NCI-H1048 (cell line): ENCODE data around the gene CRTAC1.

Experiments used
- DNase-seq: peaks from one replicate; lab custom pipeline; 2025; lab: John Stamatoyannopoulos, UW

The CRTAC1 gene

DNA sequence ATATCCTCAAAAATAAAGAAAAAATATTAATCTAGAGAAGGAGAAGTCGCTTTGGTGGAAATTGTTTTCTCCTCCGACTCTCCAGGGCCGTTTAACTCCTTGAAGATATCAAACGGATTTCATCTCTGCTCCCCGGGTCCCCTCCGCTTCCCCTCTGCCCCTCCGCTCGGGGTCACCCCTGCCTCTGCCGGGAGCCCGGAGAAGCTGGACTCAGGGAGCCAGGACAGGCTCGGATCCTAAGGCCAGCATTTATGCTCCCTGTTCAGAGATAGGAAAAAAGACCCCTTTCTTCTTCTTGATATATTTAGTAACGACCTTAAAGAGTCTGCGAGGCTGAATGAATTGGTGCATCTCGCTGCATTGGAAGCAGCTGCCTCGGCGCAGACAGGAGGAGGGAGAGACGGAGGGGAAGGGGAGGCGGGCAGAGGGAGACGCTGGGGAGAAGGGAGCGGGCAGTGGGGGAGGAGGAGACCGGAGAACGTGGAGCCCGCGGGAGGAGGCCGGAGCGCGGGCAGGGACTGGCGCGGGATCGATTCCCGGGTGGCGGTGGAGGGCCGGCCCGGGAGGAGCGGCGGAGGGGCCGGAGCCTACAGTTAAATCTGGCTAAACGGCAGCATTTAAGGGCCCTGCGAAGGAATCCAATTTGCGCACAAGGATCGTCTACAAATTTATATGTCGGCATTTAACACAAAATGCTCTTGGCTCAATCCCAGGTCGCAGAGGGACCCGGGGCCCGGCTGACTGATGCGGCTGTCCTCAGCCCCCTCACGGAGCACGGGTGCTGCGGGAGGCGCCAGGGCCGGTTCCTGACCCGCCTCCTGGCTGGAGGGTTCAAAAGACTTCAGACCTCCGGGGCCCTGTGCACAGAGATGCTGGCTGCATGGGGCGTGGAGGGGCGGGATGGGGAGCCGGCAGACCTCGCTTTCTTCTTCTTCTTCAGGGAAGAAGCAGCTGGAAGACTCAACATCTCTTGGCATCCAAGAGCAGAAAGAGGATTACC is 55.6 kb downstream of the CRTAC1 start:
- no peak for DNase-seq

DNA sequence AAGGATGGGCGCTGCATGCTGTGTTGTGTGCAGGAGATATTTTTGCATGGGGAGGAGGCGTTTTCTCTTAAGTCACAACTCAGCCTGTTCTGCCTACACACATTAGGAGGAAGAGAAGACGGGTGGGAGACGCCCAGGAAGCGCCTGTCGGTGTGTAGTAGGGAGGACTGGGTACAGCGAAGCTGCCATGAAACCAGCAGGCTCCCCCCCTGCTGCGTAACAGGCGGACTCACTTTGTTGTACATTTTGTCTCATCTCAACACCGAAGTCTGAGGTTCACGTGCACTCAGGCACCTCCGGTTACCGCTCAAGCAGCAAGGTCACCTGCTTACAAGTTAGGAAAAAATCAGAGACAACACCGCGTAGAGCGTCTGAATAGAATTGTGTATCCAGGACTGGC is 56.3 kb downstream of the CRTAC1 start:
- no peak for DNase-seq

DNA sequence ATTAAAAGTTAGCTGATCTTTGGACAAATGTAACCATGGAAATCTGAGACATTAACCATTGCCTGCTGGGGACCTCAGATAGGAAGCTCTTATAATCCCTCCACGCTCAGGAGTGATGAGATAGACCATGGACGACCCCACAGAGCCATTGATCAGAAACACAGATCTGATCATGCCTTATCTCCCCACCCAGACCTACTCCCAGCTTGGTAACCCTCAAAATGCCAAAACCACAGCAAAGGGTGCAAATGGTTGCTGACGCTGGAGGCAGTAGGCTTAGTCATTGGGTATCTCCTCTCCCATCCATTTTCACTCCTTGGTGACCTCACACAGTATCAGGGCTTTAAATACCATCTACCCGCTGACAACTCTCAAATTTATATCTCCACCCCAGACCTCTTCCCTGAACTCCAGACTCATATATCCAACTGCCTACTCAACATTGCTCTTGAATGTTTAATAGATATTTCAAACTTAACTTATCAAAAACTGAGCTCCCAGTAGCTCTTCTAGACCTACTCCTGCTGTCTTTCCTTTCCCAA is 60.8 kb downstream of the CRTAC1 start:
- DNase-seq, result no peak

DNA sequence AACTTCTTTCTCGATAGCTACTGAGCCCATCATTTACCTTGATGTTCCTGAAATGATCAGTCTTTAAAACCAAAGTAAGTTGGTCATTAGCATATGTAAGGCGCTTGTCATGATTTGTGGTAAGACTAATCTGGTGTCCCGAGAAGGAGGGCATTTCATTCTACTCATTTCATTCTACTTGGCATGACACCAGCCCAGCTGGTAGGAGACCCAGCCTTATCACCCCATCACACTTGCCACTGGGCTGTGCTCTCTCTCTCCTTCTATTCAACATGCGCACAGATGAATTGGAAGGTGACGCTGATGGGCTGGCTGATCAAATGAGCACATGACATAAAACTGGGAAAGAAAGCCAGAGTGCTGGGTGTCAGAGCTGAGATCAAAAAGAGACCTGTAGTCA is 65.7 kb downstream of the CRTAC1 start:
- no peak for DNase-seq

DNA sequence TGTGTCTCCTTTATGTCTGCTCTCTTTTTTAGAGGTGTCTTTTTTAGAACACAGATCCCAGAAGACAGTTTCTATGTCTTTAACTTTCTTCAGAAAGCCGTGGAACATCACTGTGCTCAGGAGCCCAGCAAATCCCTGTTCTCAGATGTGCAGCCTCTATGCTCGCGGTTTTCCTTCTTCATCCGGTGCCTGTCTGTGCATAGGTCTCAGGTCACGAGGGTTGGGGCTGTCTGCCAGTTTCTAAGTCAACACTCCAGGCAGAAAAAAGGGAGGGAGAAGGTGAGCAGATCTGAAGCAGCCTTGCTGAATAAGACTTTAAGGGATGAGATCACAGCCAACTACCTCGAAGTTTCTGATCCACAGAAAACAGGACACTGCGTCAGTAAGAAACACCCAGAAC is 68.5 kb downstream of the CRTAC1 start:
- no peak for DNase-seq

DNA sequence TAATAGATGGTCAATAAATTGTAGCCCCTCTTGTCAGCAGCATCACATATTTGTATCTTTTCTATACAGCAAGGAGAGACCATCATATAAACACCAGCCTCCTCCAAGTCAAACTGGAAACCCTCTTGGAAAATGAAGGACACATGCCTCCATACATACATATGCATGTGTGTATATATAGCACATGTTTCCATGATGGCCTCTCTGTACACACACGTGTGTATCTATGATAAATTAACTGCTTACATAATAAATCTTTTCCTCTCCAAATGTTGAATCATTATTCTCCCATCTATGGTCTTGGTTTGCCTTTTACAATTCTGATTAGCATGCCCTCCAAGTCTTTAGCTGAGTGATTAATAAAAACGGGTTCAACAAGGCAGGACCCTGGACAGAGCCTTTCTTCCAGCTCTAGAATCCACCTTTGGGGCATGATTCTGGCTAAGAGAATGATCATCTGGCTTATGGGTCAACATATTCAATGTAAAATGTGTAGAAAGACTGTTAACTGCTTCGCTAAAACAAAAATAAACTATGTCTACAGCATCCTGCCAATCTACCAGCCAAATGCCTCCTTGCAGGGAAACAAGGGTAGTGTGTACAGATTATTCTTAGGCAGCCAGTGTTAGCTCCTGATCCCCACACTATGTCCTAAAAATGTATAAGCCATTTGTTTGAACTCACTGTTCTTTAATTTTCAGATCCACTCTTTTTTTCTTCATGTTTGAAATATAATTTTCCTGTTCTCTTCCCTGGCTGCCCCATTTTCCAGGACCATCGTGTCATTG is 70.0 kb downstream of the CRTAC1 start:
- no peak for DNase-seq

DNA sequence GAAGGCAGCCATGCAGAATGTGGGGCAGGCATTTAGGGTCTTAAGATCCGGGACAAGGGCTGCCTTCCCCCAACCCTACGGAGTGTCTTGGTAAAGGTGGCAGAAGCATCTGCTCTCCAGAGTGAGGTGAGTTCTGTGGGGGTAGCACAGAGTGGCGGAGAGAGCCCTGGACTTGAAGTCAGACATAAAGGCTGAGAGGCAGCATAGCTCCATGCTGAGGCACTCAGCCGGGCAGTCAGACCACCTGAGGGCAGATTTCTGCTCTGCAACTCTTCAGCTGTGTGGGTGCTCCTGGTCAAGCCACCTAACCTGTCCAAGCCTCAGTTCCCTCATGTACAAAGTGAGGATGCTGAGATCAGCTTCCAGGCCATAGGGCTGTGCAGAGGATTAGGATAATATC is 81.0 kb downstream of the CRTAC1 start:
- no peak for DNase-seq

DNA sequence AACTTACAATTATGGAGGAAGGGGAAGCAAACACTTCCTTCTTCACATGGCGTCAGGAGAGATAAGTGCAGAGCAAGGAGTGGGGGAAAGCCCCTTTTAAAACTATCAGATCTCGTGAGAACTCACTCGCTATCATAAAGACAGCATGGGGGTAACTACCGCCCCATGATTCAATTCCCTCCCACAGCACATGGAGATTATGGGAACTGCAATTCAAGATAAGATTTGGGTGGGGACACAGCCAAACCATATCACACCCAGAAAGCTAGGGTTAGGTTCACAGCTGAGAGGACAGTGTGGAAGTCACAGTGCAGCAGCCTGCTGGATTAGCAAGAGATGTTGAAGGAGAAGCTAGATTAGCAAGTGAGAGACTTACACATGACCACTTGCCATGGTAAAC is 81.6 kb downstream of the CRTAC1 start:
- no peak for DNase-seq

DNA sequence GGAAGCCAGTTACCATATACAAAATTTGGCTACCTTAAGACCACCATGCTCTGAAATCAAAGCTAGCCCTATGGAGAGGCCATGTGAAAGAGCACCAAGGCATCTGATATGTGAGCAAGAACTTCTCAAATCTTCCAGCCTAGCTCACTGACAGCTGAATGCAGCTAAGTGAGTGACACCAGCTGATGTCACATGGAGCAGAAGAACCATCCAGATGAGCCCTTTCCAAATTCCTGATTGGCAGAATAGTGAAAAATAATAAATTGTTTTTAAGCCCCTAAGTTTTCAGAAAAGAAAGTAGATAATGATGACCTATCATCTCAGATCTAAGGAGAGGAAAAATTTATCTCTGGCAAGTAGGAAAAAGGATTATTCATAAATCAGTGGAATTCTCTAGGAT is 85.6 kb downstream of the CRTAC1 start:
- DNase-seq, result no peak

DNA sequence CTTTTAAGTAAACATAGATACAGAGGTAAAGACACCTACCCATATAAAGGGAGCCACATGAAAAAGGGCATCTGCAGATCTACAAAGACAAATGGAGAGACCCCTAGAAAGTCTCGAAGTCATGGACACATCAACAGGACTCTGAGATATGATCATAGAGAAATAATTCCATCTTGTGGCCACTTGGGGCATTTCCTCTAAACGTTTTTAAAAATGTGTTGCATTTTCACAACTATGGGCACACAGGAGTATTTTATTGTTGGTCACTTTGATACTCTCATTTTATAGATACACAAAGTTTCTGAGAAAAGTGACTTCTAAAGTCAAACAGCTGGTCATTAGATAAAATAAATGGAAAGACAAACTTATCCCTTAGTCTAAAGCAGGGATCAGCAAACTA is 87.1 kb downstream of the CRTAC1 start:
- no peak for DNase-seq

DNA sequence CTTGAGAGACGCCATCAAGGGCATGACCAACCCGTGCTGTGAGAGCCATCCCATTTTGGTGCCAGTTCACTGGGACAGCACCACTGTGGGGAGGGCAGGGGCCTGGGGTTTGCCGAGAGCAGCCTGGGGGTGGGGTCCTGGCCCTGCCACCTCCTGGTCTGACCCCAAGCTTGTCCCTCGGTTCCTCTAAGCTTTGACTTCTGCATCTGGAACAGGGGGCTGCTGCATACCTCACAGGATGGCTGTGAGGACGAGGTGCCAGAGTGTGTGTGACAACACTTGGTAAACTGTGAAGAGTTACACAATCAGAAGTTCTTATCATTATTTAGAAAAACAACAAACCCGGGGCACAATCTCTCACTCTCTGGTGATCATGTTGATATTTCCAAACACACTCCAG is 89.9 kb downstream of the CRTAC1 start:
- no peak for DNase-seq

DNA sequence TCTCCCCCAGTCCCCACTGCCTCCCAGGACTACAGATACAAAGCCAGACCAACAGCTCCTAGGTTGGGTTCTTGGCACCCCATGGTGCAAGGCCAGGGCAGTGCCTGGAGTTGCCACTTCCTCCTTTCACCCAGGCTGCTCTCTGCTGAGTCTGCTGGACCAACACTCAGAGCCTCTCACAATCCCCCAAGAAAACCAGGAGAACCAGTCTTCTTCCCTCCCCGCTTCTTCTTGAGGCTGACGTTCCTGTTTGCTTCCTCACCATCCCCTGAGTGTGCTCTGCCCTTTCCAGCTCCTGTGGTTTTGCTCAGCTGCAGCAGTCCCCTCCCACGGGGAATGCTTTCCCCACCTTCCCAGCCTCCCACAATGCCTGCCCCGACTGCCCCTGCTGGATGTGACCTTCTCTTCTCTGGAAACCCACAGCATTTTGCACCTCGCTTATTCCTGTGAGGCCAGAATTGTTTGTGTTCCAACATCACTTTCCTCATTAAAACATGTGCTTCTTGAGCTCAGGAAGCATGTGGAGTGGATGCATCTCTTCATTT is 90.9 kb downstream of the CRTAC1 start:
- no peak for DNase-seq

DNA sequence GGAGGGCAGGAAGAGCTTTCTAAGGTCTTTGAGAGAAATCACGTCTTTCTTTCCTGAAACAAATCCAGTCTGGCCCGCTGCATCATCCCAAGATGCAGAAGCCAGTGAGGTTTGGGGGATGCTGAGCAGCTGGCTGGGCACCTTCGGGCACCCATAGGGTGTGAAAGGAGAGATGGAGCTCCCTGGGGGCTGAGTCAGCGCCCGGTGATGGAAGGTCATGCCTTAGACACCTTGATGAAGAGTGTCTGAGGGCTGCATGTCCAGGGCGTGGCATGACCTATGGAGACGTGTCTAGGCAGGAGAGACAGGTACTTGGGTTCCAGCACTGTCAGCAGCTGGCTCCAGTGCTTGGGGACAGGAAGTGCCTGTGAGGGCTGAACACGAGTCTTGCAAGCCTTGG is 92.5 kb downstream of the CRTAC1 start:
- no peak for DNase-seq

DNA sequence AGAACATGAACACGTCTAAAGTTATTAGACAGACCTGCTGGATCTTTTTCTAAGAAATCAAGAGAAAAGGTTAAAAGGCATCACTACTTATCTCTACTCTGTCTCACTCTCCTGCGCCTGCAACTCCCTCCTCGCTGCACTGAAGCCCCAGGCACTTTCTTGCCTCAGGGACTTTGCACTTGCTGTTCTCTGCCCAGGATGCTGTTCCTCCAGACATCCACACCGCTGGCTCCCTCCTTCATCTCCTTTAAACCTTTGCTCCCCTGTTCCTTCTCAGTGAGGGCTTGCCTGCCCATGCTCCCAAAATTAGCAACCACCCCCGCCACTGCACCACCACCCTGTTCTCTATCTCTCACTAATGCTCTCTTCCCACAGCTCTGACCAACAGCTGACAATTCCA is 93.4 kb downstream of the CRTAC1 start:
- no peak for DNase-seq

DNA sequence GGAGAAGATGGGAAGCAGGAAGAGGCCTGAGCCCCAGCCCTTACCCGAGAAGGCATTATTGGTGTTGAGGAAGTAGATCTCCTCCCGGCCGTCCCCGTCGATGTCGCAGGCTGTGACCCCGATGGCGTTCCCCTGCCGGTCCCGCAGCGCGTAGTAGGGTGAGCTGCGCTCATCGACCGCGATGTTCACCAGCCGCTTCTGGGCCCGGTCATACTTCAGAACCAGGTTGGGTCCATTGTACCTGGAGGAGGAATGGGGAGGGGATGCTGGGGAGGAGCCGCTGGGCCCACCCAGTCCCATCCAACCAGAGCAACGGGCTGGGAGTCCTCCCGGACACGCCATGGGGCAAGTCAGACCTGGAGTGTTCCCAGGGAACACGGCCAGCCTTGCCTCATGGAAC is 94.3 kb downstream of the CRTAC1 start:
- no peak for DNase-seq

DNA sequence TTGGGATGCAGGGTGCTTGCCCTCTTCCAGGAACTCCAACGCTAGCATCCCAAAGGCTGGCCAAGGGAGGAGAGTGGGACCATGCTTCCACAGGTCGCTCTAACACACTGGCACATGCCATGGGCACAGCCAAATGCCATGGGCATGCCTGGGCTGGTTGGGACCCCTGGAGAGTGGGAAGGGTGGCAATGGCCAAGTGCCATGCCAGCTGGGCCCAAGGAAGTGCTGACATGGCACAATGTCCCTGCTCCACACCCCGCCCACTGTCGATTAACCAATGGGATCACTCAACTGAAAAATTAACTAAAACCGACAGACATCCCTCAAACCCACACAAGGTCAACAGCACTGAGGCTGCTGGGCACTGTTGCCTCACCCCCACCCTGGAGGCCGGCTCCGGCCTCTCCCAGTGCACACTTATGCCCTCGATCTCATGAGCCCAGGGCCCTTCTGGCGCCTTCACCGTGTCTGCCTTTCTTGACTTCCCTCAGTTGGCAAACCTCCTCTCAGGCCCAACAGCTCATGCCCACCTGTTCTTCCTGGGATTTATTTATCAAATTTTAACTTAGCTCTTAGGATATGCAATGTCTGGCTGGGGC is 97.4 kb downstream of the CRTAC1 start:
- no peak for DNase-seq

DNA sequence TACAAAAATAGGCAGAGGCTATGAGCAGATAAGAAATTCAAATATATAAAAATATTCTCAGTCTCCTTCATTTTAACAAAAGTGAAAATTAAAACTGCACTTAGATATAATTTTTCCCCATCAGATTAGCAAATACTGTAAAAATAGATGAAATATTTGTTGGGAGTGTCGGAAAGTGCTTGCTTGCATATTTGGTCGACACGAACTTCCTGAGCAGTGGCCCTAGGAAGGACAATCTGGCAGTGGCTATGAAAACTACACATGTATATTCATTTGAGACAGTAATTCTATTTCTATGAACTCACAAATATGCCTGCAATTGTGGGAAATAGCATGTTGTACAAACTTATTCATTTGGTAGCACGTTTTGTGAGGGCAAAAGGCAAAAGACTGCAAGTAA is 99.4 kb downstream of the CRTAC1 start:
- no peak for DNase-seq

DNA sequence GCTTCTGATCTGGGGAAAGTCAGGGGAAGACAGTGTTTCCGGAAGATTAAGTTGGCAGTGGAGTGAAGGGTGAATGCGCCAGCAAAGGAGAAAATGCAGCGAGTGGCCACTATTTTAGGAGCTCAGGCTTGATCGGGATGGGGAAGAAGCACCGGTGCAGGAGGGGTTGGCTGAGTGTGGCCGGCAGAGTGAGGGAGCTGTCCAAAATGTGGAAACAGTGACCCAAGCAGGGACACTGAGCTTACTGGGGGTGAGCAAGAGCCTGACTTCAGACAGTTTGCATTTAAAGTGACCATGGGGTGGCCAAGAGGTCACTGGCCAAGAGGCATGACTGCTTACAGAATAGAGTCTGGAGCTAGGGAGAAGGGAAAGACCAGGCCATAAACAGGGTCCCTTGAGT is 101.5 kb downstream of the CRTAC1 start:
- DNase-seq, result no peak

DNA sequence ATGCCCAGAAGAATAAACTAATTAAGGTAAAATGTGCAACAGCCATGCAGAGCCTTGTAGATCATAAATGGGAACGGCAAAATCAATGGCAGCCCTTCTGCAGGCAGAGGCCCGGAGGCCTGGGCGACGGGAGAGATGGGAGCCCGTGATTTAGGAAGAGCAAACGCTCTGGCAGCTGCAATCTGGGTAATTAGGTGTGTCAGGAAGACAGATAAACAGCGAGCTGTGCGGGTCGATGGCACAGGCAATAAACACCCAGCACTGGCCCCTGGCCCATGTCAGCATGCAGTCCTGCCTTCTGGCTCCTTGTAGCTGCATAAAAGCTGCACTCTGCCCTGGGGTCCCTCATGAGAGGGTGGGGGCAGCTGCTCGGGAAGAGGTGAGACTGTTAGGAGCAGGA is 102.8 kb downstream of the CRTAC1 start:
- DNase-seq, result no peak

DNA sequence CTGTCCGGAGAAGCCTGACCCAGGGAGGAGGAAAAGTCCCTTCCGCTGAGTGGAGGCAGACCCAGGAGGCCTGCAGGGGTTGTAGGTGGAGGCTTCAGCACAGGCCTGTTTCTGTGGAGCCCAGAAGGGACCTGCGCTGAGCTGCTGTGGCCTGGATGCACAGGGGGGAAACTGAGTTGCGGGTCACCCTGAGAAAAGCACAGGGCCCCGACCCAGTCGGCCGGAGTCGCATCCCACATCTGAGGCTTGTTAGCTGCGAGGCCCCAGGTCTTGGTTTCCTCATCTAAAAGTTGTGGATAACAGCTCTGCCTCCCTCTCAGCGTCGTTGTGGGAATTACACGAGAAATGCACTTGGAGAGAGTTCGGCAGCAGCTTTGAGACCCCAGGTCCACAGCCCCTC is 104.4 kb downstream of the CRTAC1 start:
- DNase-seq, result no peak

DNA sequence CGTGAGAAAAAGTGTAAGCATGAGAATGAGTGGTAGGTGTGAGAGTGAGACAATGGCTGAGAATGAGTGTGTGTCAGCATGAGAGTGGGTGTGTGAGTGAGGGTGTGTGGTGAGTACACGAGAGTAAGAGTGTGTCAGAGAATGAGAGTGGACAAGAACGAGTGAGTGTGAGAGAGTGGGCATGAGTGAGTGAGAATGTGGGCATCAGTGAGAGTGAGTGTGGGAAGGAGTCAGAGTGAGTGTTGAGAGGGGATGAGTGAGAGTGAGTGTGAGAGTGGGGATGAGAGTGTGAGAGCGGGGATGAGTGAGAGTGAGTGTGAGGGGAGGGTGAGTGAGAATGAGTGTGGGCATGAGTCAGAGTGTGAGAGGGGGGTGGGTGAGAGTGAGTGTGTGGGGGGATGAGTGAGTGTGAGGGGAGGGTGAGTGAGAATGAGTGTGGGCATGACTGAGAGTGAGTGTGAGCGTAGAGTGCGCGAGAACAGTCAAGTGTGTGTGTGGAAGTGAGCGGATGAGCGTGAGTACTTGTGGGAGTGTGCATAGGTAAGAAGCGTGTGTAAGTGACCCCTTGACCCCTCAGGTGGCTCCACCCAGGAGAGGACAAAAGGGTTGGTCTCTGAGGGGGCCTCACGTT is 105.0 kb downstream of the CRTAC1 start:
- no peak for DNase-seq

DNA sequence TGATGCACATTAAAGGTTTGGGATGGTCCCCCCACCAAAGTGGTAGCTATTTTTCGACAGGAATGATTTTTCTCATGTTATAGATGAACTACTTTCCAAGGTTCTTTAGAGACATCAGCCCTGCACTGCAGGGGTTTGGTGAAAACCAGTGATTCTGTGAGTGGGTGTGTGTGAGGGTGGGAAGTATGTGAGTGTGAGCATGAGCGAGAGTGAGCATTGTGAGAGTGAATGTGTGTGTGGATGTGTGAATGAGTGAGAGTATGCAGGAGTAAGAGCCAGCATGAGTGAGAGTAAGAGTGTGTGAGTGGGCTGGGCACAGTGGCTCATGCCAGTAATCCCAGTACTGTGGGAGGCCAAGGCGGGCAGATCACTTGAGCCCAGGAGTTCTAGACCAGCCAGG is 105.7 kb downstream of the CRTAC1 start:
- no peak for DNase-seq
